Parathyroid adenoma (tissue), 2 donors: ENCODE data around the gene ANO9.

ENCODE experiments used
- H2AFZ ChIP-seq: fragments of 300-600 bp; sonication (generic); one replicate; pipeline ENCODE4 v1.7.0; 2017; ENCODE audit warnings: antibody characterized with exemption, mild to moderate bottlenecking
- H3K27ac ChIP-seq: fragments of 300-600 bp; sonication (generic); one replicate; pipeline ENCODE4 v1.7.0; 2017
- H3K27me3 ChIP-seq: fragments of 300-600 bp; sonication (generic); one replicate; pipeline ENCODE4 v1.7.0; 2017; ENCODE audit warnings: low read length; ENCODE audit not compliant: control insufficient read depth, insufficient read depth
- H3K36me3 ChIP-seq: fragments of 300-600 bp; sonication (generic); one replicate; pipeline ENCODE4 v1.7.0; 2017; ENCODE audit warnings: low read length; ENCODE audit not compliant: control insufficient read depth, insufficient read depth
- H3K4me1 ChIP-seq: fragments of 300-600 bp; sonication (generic); one replicate; pipeline ENCODE4 v1.7.0; 2017; ENCODE audit warnings: control low read depth
- H3K4me2 ChIP-seq: fragments of 300-600 bp; sonication (generic); one replicate; pipeline ENCODE4 v1.7.0; 2017; ENCODE audit warnings: low read length
- H3K4me3 ChIP-seq: fragments of 300-600 bp; sonication (generic); one replicate; pipeline ENCODE4 v1.7.0; 2017; ENCODE audit warnings: low read depth, low read length
- H3K79me2 ChIP-seq: fragments of 300-600 bp; sonication (generic); one replicate; pipeline ENCODE4 v1.7.0; 2017; ENCODE audit warnings: control low read depth
- H3K9ac ChIP-seq: fragments of 300-600 bp; sonication (generic); one replicate; pipeline ENCODE4 v1.7.0; 2017; ENCODE audit warnings: mild to moderate bottlenecking
- H3K9me3 ChIP-seq: fragments of 300-600 bp; sonication (generic); one replicate; pipeline ENCODE4 v1.7.0; 2017; ENCODE audit warnings: low read length; ENCODE audit not compliant: control insufficient read depth
- CTCF ChIP-seq: fragments of 300-600 bp; sonication (generic); IDR thresholded peaks from one replicate; pipeline ENCODE4 v1.7.0; 2017; ENCODE audit warnings: antibody characterized with exemption, mild to moderate bottlenecking
- donor health status: primary hyperparathyroidism.

Gene ANO9

GRCh38 chr11:409600-410483 is 32.0 kb downstream of the ANO9 start:
- H3K9ac ChIP-seq, result no peak overlapping the region
- no peaks in the 10 kb centered on the region for H3K27me3 ChIP-seq
- H3K36me3 ChIP-seq, result no peaks in the 10 kb centered on the region
- H3K4me3 ChIP-seq, result no peak overlapping the region
- H3K27ac ChIP-seq, result no peak overlapping the region
- H3K4me2 ChIP-seq, result no peak overlapping the region
- TF ChIP-seq CTCF, result no peak
- H3K9me3 ChIP-seq, result no peaks in the 10 kb centered on the region
- H3K4me1 ChIP-seq, result no peaks in the 10 kb centered on the region
- no peak overlapping the region for H2AFZ ChIP-seq
- H3K79me2 ChIP-seq, result no peaks in the 10 kb centered on the region

- Histone ChIP-seq H3K4me1 (no peaks in the 10 kb centered on the region), H3K27ac (no peak overlapping the region), H3K79me2 (no peaks in the 10 kb centered on the region), H3K4me3 (no peak overlapping the region), H3K27me3 (no peaks in the 10 kb centered on the region), H3K9me3 (no peaks in the 10 kb centered on the region), H3K36me3 (no peaks in the 10 kb centered on the region), H3K4me2 (no peak overlapping the region), H2AFZ (no peak overlapping the region), H3K9ac (no peak overlapping the region)
- TF ChIP-seq CTCF, result no peak
Observed at GRCh38 chr11:409008-409599, 32.7 kb downstream of the ANO9 start.

GRCh38 chr11:408154-409007 is 33.4 kb downstream of the ANO9 start:
- Histone ChIP-seq H3K9me3 (no peaks in the 10 kb centered on the region), H3K4me2 (no peak overlapping the region), H3K9ac (no peak overlapping the region), H3K27ac (no peak overlapping the region), H3K4me1 (no peaks in the 10 kb centered on the region), H3K4me3 (no peak overlapping the region), H3K79me2 (no peaks in the 10 kb centered on the region), H3K27me3 (no peaks in the 10 kb centered on the region), H2AFZ (no peak overlapping the region), H3K36me3 (no peaks in the 10 kb centered on the region)
- no peak for TF ChIP-seq CTCF

GRCh38 chr11:407651-408123 is 34.1 kb downstream of the ANO9 start:
- Histone ChIP-seq H3K27me3 (no peaks in the 10 kb centered on the region), H3K4me1 (no peaks in the 10 kb centered on the region), H3K9me3 (no peaks in the 10 kb centered on the region), H3K4me3 (no peak overlapping the region), H3K36me3 (no peaks in the 10 kb centered on the region), H3K9ac (no peak overlapping the region), H3K4me2 (no peak overlapping the region), H3K27ac (no peak overlapping the region), H2AFZ (no peak overlapping the region), H3K79me2 (no peaks in the 10 kb centered on the region)
- no peak for TF ChIP-seq CTCF
